ENCODE data around the gene TRIM34. TPM values are rescaled to one million over a fixed set of nuclear protein-coding genes. Genes with fewer than 3 reads are reported as not detected.

The TRIM34 gene
- total RNA-seq, 4 donors from 2014 or later, result 5.0 to 8.4 (median 7.2) TPM

- no peak overlapping the region for H3K4me3 ChIP-seq
- H3K36me3 ChIP-seq, result no peaks in the 10 kb centered on the region
- no peak for TF ChIP-seq CTCF (IDR thresholded peaks at IDR 0.05)
- TF ChIP-seq EP300 (IDR thresholded peaks at IDR 0.05), result no peak
- TF ChIP-seq POLR2AphosphoS5 (IDR thresholded peaks at IDR 0.05), result no peak
- TF ChIP-seq POLR2A (IDR thresholded peaks at IDR 0.05), result no peak
- 80% methylated on average over 3 of the region's 3 CpGs for WGBS
- H3K27me3 ChIP-seq, result no peaks in the 10 kb centered on the region
- no peaks in the 10 kb centered on the region for H3K9me3 ChIP-seq
- H3K27ac ChIP-seq, result no peak overlapping the region
- DNase-seq (ENCODE audit: low spot score in 2 of 2), result no peak
- peaks cover 4% of the 10 kb centered on the region for H3K4me1 ChIP-seq
Measured at GRCh38 chr11:5591613-5592012, 33.2 kb upstream of the TRIM34 start.

GRCh38 chr11:5592615-5593014, 32.2 kb upstream of the TRIM34 start:
- TF ChIP-seq CTCF (IDR thresholded peaks at IDR 0.05) (no peak), POLR2A (IDR thresholded peaks at IDR 0.05) (no peak), EP300 (IDR thresholded peaks at IDR 0.05) (no peak), POLR2AphosphoS5 (IDR thresholded peaks at IDR 0.05) (no peak)
- Histone ChIP-seq H3K27ac (no peak overlapping the region), H3K4me3 (no peak overlapping the region), H3K9me3 (no peaks in the 10 kb centered on the region), H3K4me1 (peaks cover 14% of the 10 kb centered on the region), H3K27me3 (no peaks in the 10 kb centered on the region), H3K36me3 (no peaks in the 10 kb centered on the region)
- 90% methylated on average over 5 of the region's 5 CpGs for WGBS
- DNase-seq (ENCODE audit: low spot score in 2 of 2), result no peak

GRCh38 chr11:5593146-5593545, 31.7 kb upstream of the TRIM34 start:
- DNase-seq (ENCODE audit: low spot score in 2 of 2), result no peak
- H3K27ac ChIP-seq, result no peak overlapping the region
- TF ChIP-seq POLR2AphosphoS5 (IDR thresholded peaks at IDR 0.05) (no peak), CTCF (IDR thresholded peaks at IDR 0.05) (no peak), POLR2A (IDR thresholded peaks at IDR 0.05) (no peak), EP300 (IDR thresholded peaks at IDR 0.05) (no peak)
- 42% methylated on average over 1 of the region's 1 CpG for WGBS
- H3K9me3 ChIP-seq, result no peaks in the 10 kb centered on the region
- H3K36me3 ChIP-seq, result no peaks in the 10 kb centered on the region
- no peak overlapping the region for H3K4me3 ChIP-seq
- H3K4me1 ChIP-seq, result peaks cover 15% of the 10 kb centered on the region
- no peaks in the 10 kb centered on the region for H3K27me3 ChIP-seq

GRCh38 chr11:5596607-5597201, 28.1 kb upstream of the TRIM34 start, which contains the start of gene TRIM6:
TRIM6 (plus strand) TSS chr11:5596637; CDS start chr11:5596898, 261 bp downstream.
- no peaks in the 10 kb centered on the region for H3K9me3 ChIP-seq
- no peak for TF ChIP-seq POLR2AphosphoS5 (IDR thresholded peaks at IDR 0.05)
- TF ChIP-seq CTCF (IDR thresholded peaks at IDR 0.05), result no peak
- no peak for TF ChIP-seq EP300 (IDR thresholded peaks at IDR 0.05)
- TF ChIP-seq POLR2A (IDR thresholded peaks at IDR 0.05), result no peak
- peak; percentile 71 to 79 for DNase-seq (ENCODE audit: low spot score in 2 of 2)
- 11% methylated on average over 11 of the region's 20 CpGs for WGBS
- H3K4me1 ChIP-seq, result peaks cover 15% of the 10 kb centered on the region
- H3K27ac ChIP-seq, result no peak within 1 kb of the TSS
- H3K4me3 ChIP-seq, result peak within 1 kb of the TSS; percentile 50
- H3K36me3 ChIP-seq, result no peaks in the 10 kb centered on the region
- no peaks in the 10 kb centered on the region for H3K27me3 ChIP-seq

- peaks cover 15% of the 10 kb centered on the region for H3K4me1 ChIP-seq
- DNase-seq (ENCODE audit: low spot score in 2 of 2), result no peak
- H3K9me3 ChIP-seq, result no peaks in the 10 kb centered on the region
- WGBS, result 49% methylated on average over 3 of the region's 3 CpGs
- H3K27ac ChIP-seq, result no peak overlapping the region
- TF ChIP-seq POLR2AphosphoS5 (IDR thresholded peaks at IDR 0.05), result no peak
- TF ChIP-seq CTCF (IDR thresholded peaks at IDR 0.05), result no peak
- TF ChIP-seq EP300 (IDR thresholded peaks at IDR 0.05), result no peak
- TF ChIP-seq POLR2A (IDR thresholded peaks at IDR 0.05), result no peak
- H3K27me3 ChIP-seq, result no peaks in the 10 kb centered on the region
- H3K36me3 ChIP-seq, result no peaks in the 10 kb centered on the region
- H3K4me3 ChIP-seq, result no peak overlapping the region
Measured at GRCh38 chr11:5597953-5598352, 26.8 kb upstream of the TRIM34 start.
